Putamen (tissue), 1 donor: Measurements from ENCODE around the gene TM4SF4.

Experiments
- DNase-seq: peaks from one replicate; pipeline ENCODE4 v3.0.0-alpha.2; 2016; ENCODE audit warnings: low spot score

The TM4SF4 gene

DNA sequence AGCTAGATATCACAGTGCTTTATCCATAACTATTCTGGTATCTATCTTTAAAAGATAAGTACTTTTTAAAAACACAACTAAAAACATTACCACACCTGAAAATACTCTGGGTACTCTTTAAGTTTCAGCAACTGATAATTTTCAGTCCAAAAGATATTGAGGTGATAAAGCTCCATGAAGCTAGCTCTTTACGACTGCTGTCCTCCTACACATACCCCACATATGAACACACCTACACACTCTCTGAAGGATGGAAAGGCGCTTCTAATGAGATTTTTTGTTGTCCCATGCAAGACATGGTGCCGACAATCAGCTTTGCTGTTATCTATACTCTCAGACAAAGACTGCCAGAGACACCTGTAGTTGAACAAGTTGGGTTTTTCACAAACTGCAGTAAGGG is 19.1 kb upstream of the TM4SF4 start:
- DNase-seq = no peak

DNA sequence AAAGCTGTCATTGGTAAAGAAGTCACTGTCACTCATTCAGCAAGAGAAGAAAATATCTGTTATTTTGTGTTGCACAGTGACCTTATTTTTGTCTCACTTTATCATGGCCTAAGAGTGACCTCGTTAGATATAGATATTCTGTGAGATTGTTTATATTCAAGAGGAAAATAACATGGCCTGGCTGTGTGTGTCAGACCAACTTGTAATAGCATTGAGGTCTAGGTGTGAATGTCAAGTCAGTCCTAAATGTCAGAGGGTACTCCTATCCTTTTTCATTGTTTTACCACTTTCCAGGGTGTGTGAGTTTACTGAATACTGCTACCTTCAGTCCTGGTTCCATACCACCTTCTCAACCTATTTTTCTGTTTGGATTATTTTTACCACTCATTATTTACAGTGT is 18.5 kb upstream of the TM4SF4 start:
- DNase-seq = no peak

DNA sequence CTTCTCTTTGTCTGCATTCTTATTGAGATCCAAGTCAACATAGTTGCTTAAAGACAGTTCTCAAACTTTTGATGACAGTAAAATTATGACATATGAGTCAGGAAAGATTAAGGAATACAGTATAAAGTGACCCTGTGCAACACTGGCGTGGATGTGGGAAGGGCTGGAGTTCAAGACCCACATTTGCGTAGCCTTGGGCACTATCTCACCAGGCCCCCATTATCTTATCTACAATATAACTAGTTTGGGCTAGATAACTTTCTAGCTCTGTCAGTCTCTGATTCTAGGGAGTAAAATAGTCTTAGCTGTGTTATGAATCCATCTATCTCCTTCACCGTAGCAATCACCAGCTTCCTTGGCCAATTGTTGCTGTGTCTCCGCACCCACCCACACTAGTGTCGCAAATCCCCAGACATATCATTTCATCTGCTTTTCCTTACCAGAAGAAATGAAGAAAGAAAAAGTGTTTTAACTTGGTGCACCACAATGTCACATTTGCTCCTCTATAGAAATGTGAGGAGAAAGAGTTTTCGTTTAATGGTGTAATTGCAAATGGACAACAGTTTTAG is 14.9 kb upstream of the TM4SF4 start:
- DNase-seq = no peak

DNA sequence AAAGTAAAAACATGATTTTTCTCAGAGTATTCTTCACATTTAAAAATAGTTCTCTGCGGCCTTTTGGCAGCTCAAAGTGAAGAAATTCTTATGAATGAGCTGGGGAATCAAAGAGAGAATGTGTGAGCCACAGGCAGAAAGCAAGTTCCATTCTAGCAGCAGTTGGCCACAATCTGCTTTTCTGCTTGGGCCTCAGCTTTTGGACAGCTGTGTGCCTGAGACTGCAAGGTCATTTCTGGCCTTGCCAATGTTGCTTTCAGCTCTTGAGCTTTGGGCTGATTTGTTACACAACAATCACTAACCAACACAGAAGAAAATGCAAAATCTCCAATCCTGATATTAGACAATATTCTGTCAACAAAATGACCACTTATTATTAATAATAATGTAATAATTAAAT is 14.4 kb upstream of the TM4SF4 start:
- no peak for DNase-seq

DNA sequence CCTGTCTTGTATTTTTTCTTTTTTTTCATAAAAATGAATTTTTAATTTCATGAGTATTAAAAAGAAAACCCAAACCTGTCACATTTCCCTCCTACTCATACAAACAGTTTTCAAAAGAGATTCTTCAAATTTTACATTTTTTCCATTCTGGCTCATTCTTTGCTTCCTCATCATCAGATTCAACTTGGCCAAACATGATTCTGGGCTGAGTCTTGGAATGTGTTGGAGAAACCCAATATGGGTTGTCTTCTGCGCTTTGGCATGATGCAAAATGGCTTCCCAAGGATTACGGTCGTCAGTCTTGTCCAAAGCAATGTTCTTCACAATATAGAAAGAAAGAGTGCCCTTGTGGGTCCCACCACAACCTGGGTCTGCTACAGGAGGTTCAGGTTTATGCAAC is 12.4 kb upstream of the TM4SF4 start:
- no peak for DNase-seq

DNA sequence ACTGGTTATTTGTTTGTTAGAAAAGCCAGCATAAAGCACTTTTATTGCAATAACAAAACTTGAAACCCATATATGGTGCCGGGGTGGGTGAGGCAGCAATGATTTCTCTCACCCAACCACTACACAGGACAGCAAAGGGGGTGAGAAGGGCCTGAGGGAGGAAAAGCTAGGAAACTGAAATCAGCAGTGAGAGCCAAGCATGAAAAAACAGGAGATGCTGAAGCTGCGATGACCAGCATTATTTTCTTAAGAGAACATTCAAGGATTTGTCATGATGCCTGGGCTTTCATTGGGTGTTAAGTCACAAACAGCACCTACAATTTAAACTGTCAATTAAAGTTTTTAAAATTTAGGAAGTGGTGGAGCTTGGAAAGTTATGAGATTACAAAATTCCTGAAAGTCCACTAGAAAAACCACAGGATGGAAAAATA is 11.9 kb upstream of the TM4SF4 start:
- no peak for DNase-seq

DNA sequence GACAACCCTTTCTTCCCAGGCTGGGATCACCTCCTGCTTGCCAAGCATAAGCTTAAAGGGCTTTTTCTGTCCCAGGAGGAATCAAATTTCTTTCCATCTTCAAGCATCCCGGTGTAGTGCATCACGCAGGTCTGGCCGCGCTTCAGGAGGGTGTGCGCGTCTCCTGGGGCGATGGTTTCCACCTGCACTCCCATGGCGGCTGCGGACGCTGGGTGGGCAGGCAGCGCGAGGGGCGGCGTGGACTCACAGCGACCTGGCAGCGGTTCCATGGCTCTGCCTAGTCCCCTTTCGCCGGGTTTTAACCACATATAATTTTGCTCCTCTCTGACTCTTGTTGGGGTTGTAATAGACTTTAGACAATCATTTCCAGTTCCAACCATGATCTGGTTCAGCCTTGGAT is 10.6 kb upstream of the TM4SF4 start:
- DNase-seq = no peak

DNA sequence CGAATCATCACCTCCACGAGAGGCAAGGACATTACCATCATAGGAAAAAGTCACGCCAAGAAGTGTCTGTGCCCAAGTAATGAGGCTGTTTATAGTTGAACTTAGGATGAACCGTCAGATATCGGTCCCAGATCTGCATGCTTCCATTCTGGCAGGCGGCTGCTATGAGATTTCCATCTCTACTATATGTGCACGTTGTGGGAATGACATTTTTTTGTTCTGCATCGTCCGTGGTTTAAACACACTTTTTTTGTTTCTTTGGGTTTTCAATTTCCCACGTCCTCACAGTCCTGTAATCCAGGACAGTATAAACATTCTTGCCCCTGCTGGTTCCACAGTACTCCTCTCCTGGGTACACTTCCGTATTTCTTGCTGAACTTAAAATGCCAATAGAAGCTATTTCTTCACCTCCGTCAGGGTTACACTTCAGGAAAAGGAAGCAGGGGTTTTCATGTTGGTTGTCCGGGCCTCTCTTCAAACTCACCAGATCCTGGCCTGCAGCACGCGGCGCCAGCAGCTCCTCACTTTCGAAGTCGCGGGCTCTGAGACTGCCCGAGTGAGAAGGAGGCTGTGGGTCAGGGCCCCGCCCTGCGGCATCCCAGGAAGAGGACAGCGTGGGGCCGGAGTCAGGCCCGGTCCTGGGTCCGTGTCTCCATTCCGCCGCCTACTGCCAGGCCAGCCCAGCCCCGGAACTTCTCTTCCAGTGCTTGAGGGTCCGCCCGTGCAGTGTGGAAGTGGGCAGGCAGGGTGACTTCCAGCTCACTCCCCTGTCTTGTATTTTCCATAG is 9.8 kb upstream of the TM4SF4 start:
- DNase-seq = no peak

DNA sequence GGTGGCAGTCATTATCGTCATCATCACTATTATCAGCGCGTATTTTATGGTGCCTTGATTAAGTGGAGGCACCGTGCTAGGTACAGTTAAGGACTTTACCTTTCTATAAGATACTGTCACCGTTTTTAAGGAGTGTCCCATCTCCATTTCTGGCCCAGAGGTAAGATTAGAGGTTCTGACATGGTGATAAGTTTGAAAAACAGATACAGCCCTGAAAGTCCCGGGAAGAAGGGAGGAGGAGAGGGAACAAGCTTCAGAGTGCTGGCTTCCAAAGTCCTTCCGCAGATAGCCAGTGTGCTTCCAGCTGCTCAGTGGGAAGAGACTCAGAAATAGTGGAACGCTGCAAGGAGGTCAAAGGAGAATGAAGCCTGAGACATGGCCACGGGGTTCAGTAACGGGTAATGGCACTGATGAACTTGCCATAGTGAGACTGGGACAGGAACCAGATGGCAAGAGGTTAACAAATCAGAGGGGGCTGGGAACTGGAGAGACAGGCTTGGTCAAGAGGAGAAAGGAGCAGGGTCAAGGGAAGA is 9.1 kb upstream of the TM4SF4 start:
- no peak for DNase-seq

DNA sequence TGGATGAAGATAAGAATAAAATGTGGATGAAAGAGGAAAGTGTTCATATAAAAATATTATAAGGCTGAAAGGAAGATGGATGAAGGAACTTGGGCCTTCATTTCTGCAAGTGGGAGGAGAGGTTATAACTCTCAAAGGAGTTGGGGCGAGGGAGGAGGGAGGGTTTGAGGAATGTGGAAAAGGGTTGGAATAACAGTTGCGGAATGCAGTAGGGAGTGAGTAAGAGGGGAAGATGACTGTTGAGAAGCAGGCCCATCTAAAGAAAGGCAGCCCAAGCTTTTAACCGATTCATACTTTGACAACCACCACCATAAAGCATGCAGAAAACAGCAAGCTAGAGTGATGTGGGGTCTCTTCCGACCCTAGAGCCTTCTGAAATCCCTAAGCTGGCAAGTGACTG is 8.3 kb upstream of the TM4SF4 start:
- DNase-seq = no peak

DNA sequence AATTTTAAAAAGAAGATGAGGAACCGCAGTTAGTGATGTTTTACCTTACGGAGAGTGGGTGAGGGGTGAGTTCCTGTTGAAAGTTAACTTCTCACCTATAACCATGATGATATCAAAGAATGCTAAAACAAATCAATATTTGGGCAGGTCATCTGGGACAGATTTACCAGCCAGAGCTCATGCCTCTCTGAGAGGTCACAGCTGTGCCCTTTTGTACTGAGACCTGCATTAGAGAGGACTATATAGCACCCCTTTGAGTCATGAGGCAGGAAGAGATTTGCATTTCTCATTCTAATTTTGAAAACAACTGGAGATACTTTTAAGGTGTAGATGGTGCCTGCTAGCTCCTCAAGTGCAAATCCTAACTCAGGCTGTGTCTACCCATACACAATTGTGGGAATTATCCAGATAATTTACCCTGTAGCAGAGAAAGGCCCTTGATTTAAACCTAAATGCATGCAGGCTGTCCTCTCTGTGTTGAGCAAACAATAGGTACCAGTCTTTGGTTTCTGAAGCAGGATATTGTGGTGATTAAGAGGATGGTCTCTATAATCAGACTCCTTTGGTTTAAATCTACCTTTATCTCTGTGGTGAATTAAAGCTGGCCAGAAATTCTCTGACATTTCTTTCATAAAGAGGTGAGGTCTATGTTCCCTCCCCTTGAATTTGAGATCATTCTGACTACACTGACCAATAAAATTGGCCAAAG is 5.8 kb upstream of the TM4SF4 start:
- DNase-seq = no peak

DNA sequence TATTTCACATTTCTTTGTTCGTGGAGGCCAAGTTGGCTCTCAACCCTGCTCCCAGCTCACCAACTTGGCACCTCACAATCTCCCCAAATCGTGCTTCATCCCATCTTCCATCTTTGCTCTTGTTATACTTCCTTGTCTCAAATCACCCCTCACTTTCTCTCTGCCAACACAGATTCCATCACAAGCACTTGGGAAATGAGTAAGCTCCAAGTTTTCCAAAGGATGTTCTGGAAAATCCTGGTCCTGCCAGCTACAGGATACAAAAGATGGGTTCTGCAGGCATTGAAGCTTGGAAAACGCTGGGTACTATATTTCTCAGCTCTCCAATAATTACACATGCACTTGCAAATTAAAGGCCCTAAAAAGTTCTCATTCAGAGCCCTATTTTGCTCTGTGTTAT is 4.1 kb upstream of the TM4SF4 start:
- no peak for DNase-seq

DNA sequence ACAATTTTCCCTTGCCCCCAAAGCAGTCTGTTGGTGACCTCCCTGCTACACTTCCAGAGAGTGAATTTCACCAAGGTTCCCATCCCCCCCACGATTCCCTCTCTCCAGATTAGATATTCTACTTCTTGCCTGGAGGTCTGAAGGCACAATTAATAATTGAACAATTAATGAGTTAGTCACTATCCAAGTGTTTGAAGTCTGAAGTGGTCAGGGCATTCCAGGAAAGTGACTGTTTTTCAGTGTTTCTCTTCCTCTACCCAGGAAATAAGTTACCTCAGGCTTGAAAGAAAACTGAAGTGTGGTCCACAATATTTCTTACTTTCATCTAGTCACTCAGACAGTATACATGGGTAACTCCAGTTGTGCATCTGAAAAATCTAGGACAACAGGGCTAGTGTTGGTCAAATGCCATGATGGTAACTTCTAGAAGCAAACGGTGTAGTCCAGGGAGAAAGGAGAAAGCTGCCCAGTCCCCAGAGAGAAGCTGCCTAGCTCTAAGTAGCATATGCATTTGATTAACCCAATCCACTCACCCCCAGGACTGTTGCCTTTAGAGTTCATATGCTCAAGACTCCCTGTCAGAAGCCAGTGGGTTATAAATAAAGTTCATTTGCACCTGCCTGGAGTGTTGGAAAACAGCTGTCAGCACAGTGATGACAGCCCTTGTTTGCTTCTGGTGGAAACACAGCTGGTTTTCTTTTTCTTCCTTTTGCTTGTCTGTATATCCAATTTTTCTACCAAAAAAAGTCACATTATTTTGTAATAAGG is 2.3 kb upstream of the TM4SF4 start:
- no peak for DNase-seq

DNA sequence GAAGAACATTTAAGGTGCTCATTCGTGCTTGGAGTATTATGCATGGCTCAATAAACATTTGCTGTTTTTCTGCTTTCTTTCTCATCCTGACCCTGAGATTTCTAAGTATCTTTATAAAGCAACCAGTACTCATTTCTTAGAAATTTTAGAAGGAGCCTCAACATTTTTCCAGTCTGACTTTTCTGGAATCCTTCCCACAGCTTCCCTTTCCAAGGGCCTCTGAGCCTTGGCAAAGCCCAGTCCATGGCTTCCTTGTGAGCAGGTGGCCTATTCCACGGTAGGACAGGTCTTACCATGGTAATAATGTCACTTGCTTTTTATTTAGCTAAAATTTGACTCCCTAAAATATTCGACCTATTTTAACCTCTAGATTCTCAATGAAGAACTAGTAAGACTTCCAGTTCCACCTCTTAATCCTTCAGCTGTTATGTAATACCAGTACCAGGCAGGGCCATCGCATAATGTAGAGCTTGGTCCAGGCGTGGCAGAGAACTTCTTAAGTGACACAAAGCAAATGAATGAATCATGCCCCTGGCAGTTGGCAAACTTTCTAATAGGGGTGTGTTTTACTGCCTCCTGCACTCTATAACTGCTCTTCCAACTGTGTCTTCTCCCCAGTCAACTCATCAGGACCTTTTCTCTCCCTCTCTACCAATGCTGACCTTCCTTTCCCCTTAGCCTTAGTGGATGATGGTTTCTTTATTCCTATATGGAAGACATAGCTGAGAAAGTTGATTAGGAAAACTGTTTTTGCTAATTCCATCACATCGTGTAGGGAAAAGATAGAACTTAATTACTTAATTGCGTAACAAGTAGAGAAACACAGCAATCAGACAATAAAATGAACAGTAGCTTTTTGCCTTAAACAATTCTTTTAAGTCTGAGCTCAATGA is 894 bp upstream of the TM4SF4 start:
- no peak for DNase-seq

DNA sequence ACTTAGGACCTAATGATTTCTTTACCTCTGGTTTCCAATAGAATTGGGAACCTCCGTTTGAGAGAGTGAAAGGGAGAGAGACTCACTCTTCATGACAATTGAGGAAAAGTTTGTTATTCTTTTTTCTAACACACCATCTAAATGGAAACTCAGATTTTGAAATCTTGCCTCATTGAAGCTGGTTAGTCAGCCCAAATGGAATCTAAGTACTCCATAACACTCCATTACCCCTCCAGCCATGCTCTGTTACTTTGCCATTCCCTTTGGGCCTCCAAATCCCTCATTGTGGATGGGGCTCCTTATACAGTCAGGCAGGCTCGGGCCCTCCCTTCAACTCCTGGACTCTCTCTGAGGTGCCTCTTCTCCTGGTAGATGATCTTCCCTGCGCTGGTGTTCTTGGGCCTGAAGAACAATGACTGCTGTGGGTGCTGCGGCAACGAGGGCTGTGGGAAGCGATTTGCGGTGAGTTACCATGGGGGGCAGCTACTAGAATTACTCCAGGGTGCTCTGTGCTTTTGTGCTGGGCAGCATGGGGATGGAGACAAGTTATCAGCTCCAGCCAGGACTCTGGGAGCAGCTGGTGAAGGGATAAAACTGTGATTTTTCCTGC is 1.1 kb downstream of the TM4SF4 start:
- DNase-seq = no peak

DNA sequence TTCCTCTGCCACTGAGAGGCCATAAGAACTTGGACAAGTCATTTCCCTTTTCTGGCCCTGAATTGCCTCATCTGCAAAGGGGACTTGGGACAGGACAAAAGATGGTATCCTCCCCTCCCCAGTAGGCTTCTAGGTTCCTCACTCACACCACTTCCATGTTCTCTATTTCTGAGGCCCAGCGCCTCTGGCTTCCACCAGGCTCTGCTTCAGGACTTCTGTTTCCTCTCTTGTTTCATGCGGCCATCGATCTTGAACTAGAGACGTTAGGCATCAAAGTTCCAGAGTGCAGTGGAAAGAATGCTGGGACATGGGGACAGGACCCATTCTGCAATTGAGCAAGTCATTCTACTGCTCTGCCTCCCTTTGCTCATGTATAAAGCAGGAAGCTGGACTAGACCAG is 1.7 kb downstream of the TM4SF4 start:
- no peak for DNase-seq

DNA sequence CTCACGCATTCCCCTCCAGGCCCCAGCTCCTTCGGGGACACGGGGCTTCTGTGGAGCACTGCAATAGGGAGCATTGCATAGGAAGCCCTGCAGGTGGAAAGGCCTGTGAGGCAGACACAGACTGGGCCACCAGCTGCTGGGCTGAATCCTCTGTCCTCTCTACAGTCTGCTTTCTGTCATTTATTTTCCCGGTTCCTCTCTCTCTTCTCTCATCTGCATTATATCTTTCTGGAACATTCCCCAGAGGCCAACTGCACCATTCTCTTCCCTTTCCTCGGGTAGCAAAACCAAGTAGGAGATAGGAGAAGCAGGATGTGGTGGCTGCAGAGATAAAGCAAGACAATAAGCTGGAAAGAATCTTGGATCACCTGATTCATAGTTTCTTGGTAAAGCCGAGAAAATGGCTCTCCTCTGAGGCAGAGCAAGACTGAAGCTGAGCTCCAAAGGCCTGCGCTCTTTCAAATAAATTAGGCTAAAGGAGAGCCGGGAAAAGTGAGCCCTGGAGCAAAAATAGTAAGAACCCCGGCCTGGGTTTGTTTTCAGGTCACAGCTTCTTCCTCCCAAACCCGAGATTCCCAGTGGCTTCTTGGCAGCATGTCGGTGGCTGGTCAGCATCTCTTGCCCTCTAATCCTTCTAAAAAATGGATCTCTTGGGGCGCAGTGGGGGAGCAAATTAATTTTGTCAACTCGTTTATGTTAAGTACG is 5.3 kb downstream of the TM4SF4 start:
- no peak for DNase-seq

DNA sequence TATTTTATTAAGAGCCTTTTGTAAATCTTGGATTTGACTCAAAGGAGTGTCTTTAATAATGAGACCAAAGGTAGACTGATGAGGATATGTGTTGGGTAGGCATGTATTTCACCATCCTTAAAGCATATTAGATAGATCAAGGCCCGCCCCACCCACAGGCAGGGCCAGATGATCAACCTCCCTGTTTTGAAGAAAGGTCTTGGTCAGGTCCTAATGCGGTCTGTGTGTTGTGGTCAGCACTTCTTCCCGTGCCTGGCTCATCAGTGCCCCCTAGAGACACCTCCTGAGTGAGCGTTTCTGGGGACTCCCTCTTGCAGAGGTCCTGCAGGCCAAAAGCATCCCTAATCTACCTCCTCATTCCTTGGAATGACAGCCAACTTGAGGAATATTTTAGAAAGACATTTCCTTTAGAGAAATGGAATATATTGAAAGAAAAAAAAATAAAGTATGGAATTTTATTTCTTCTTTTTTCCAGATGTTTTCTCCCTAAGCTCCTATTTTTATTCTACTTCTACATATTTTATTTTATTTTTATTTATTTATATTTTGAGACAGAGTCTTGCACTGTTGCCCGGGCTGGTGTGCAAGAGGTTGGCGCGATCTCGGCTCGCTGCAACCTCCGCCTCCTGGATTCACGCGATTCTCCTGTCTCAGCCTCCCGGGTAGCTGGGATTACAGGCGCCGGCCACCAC is 6.0 kb downstream of the TM4SF4 start:
- peak; percentile 27 for DNase-seq

DNA sequence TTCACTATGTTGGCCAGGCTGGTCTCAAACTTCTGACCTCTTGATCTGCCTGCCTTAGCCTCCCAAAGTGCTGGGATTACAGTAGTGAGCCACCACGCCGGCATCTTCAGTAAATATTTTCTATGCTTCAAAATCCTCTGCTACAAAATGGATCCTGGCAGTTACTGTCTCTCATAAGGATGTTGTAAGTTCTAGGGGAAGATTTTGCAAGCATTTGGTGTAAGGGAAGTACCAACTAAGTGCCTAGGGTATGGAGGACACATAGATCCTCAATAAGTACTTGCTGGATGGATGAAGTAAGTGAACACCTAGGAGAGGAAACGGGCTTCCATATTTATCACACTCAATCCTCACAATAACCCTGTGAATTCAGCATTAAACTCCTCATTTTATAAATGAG is 6.6 kb downstream of the TM4SF4 start:
- DNase-seq = no peak

DNA sequence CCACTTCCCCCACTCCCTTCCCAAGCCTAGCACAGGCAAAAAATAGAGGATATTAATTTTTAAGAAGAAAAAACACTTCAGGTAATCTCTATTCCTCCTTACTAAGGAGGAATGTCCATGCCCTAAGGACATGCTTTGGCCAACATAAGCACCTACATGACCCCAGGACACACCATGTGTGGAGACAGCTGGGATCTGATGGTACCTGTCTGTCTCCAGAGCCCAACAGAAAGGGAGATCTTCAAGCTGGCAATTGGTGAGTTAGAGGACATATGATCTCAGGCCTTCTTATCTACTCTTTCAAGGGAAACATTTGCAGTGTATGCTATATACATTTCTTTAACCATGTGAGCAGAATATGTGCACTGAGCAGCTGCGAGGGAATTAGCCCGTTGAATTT is 7.0 kb downstream of the TM4SF4 start:
- no peak for DNase-seq
